ENCODE measurements around the gene RNF141.

DNA sequence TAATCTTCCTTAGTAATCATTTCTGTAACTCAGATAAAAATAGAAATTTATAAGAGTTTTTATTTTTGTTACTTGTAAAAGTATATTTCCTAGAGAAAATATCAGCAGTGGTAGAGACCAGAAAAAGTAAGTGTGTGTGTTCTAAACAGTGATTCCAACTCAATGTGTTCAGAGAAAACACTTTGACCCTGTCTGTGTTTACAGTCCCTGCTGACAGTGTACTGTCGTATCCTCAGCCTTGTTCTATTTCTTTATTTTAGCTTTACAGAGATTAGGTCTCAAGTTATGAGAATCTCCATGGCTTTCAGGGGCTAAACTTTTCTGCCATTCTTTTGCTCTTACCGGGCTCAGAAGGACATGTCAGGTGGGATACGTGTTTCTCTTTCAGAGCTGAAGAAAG is 17.3 kb upstream of the RNF141 start:
- TF ChIP-seq, protein P1, sequence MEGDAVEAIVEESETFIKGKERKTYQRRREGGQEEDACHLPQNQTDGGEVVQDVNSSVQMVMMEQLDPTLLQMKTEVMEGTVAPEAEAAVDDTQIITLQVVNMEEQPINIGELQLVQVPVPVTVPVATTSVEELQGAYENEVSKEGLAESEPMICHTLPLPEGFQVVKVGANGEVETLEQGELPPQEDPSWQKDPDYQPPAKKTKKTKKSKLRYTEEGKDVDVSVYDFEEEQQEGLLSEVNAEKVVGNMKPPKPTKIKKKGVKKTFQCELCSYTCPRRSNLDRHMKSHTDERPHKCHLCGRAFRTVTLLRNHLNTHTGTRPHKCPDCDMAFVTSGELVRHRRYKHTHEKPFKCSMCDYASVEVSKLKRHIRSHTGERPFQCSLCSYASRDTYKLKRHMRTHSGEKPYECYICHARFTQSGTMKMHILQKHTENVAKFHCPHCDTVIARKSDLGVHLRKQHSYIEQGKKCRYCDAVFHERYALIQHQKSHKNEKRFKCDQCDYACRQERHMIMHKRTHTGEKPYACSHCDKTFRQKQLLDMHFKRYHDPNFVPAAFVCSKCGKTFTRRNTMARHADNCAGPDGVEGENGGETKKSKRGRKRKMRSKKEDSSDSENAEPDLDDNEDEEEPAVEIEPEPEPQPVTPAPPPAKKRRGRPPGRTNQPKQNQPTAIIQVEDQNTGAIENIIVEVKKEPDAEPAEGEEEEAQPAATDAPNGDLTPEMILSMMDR (IDR thresholded peaks at IDR 0.05; ENCODE audit: borderline replicate concordance, extremely low read depth, low read length, poor library complexity, severe bottlenecking), result no peak
- TF ChIP-seq EZH2 (IDR thresholded peaks at IDR 0.05; ENCODE audit: borderline replicate concordance, low read depth, low read length, severe bottlenecking), result no peak
